HepG2 (cell line): ENCODE data around the gene CCDC167.

ENCODE experiments used
- BRCA1 ChIP-seq: sonication (generic); formaldehyde crosslinking; IDR thresholded peaks from 2 replicates; pipeline ENCODE4 v1.4.0; 2020; ENCODE audit warnings: missing genetic modification reagents
- EZH2 ChIP-seq: conservative IDR thresholded peaks from 2 replicates; pipeline ENCODE4 v1.6.1; 2012; ENCODE audit warnings: mild to moderate bottlenecking, low read depth, low read length, moderate library complexity
- NFYB ChIP-seq: sonication (generic); formaldehyde crosslinking; IDR thresholded peaks from 2 replicates; pipeline ENCODE4 v1.4.0; 2020; ENCODE audit warnings: missing genetic modification reagents
- SKI ChIP-seq: fragments of 450-650 bp; IDR thresholded peaks from one replicate; pipeline ENCODE4 v1.6.1; 2018; ENCODE audit warnings: mild to moderate bottlenecking; ENCODE audit not compliant: partially characterized antibody
- SMC3 ChIP-seq: IDR thresholded peaks from 2 replicates; pipeline ENCODE4 v1.6.1; 2011; ENCODE audit warnings: low read length, improper control_type of control experiment

DNA sequence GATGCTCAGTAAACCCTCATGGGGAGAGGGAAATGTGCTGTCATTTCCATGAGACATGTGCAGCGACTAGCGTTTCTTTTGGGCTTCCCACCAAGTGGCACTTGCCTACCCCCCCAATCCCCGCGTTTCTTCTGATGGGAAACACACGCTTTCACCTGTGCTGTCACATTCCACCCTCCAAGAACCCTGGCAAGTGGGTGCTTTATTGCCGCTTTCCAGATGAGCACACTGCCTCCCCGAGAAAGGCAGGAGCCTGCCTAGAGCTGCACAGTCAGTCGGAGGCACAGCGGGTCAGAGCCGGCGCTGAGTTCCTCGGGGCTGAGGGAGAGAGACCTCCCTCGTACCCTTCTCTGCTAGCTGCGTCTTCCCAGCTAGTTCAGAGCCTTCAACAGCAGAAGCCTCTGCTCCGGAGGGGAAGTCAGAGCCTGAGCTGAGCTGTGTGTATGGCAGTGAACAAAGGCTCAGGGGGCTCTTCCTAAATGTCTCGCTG is 12.3 kb upstream of the CCDC167 start:
- TF ChIP-seq NFYB (CRISPR knock-in tag): no peak
- TF ChIP-seq SMC3: no peak
- no peak for TF ChIP-seq SKI
- TF ChIP-seq EZH2: no peak
- no peak for TF ChIP-seq BRCA1 (CRISPR knock-in tag)
